Colon (tissue), 2 donors: Measurements from ENCODE around the gene CADPS2.

Source experiments
- FAIRE-seq: peaks from 2 replicates; lab custom pipeline; 2012; peaks lifted over from hg19 to GRCh38; lab: Jason Lieb, UNC
- donor health status: control.
- donor health status: control.

CADPS2 gene

GRCh38 chr7:122525355-122525754, 360.9 kb downstream of the CADPS2 start:
- FAIRE-seq: no peak

GRCh38 chr7:122521767-122522166, 364.5 kb downstream of the CADPS2 start:
- no peak for FAIRE-seq

GRCh38 chr7:122520971-122521555, 365.2 kb downstream of the CADPS2 start:
- no peak for FAIRE-seq

GRCh38 chr7:122518488-122518887, 367.8 kb downstream of the CADPS2 start:
- no peak for FAIRE-seq

- FAIRE-seq: no peak
These were observed 368.7 kb downstream of the CADPS2 start for GRCh38 chr7:122517576-122517975.

- FAIRE-seq: no peak
These were observed 370.9 kb downstream of the CADPS2 start for GRCh38 chr7:122515404-122515803.

GRCh38 chr7:122511268-122511667, 375.0 kb downstream of the CADPS2 start:
- FAIRE-seq: no peak

- no peak for FAIRE-seq
These were observed 378.7 kb downstream of the CADPS2 start for GRCh38 chr7:122507591-122507990.

- no peak for FAIRE-seq
These were observed 394.3 kb downstream of the CADPS2 start for GRCh38 chr7:122492007-122492406.

GRCh38 chr7:122488241-122488640, 398.0 kb downstream of the CADPS2 start:
- FAIRE-seq: no peak

GRCh38 chr7:122487131-122487530, 399.1 kb downstream of the CADPS2 start:
- FAIRE-seq: no peak

- FAIRE-seq: no peak
These were observed 400.4 kb downstream of the CADPS2 start for GRCh38 chr7:122485856-122486255.

- no peak for FAIRE-seq
These were observed 404.0 kb downstream of the CADPS2 start for GRCh38 chr7:122482212-122482611.

- no peak for FAIRE-seq
These were observed 415.4 kb downstream of the CADPS2 start for GRCh38 chr7:122470859-122471258.

GRCh38 chr7:122468945-122469344, 417.3 kb downstream of the CADPS2 start:
- FAIRE-seq: no peak

GRCh38 chr7:122467661-122468449, 418.4 kb downstream of the CADPS2 start:
- FAIRE-seq: no peak

GRCh38 chr7:122465296-122465695, 421.0 kb downstream of the CADPS2 start:
- FAIRE-seq: no peak

GRCh38 chr7:122463631-122464030, 422.6 kb downstream of the CADPS2 start:
- no peak for FAIRE-seq

- FAIRE-seq: no peak
These were observed 425.3 kb downstream of the CADPS2 start for GRCh38 chr7:122460936-122461335.

GRCh38 chr7:122457969-122458368, 428.3 kb downstream of the CADPS2 start:
- no peak for FAIRE-seq

GRCh38 chr7:122457325-122457724, 428.9 kb downstream of the CADPS2 start:
- FAIRE-seq: no peak

GRCh38 chr7:122454776-122455507, 431.3 kb downstream of the CADPS2 start:
- no peak for FAIRE-seq

GRCh38 chr7:122453432-122453831, 432.8 kb downstream of the CADPS2 start:
- FAIRE-seq: no peak
